ENCODE measurements around the gene BCL2L11. TPM values are rescaled to one million over a fixed set of nuclear protein-coding genes. Genes with fewer than 3 reads are reported as not detected.

Gene BCL2L11
- total and polyA plus RNA-seq, 2 donors (not counting 3 experiments of a cell fraction or from before 2014, with no cell fraction given), result 12.9 to 26.6 TPM

GRCh38 chr2:111123751-111124150 is 3.0 kb downstream of the BCL2L11 start:
- Histone ChIP-seq H3K27me3 (ENCODE audit: control insufficient read depth in 2 of 2, insufficient read depth in 2 of 2, low read length in 2 of 2) (peaks cover 8 to 15% of the 10 kb centered on the region in 2 experiments), H3K9me1 (replicated peaks; ENCODE audit: control insufficient read depth, extremely low read depth, insufficient read depth, low read length) (no peaks in the 10 kb centered on the region), H3K4me1 (ENCODE audit: control insufficient read depth, extremely low read depth, insufficient read depth, low read length) (peaks cover 20% of the 10 kb centered on the region), H3K9ac (replicated peaks; ENCODE audit: extremely low read depth, insufficient read depth, low read length) (no peak overlapping the region), H2AFZ (ENCODE audit: low read depth, low read length) (no peak overlapping the region), H4K20me1 (replicated peaks; ENCODE audit: control insufficient read depth, extremely low read depth, insufficient read depth, low read length) (no peaks in the 10 kb centered on the region), H3K4me2 (ENCODE audit: insufficient read depth, low read length) (no peak overlapping the region), H3K4me3 (replicated peaks in 1 of 3; ENCODE audit: insufficient read depth in 1 of 3, low read depth in 1 of 3, low read length in 3 of 3) (no peak overlapping the region), H3K79me2 (ENCODE audit: control insufficient read depth, insufficient read depth, low read length) (no peaks in the 10 kb centered on the region), H3K27ac (ENCODE audit: insufficient read depth, low read depth, low read length) (no peak overlapping the region), H3K36me3 (ENCODE audit: control insufficient read depth in 2 of 2, extremely low read depth in 1 of 2, insufficient read depth in 2 of 2, low read length in 2 of 2) (peaks cover 0 to 10% of the 10 kb centered on the region in 2 experiments), H3K9me3 (replicated peaks; ENCODE audit: control insufficient read depth, insufficient read depth, low read length) (no peaks in the 10 kb centered on the region)
- FAIRE-seq (no peak), DNase-seq (ENCODE audit: low read depth, low spot score) (no peak)
- intact Hi-C loops (cut with micrococcal nuclease) (loop anchor here (5.0 kb wide), 1 partner anchor 369 kb away; no protein-coding TSS in a partner anchor), dilution Hi-C loops (cut with MboI; ENCODE audit: extremely low pct_ligation_motif_present, low sequenced_read_pairs) (no loop called here)
- TF ChIP-seq EZH2 (IDR thresholded peaks at IDR 0.05; ENCODE audit: borderline replicate concordance, low read depth, low read length, severe bottlenecking) (no peak), POLR2A (IDR thresholded peaks at IDR 0.05; ENCODE audit: low read depth, low read length) (no peak), FOS (IDR thresholded peaks at IDR 0.05; ENCODE audit: borderline replicate concordance, insufficient read depth, low read length) (no peak), MYC (IDR thresholded peaks at IDR 0.05; ENCODE audit: low read depth, low read length) (no peak), POLR2AphosphoS5 (IDR thresholded peaks at IDR 0.05; ENCODE audit: insufficient read depth, low read depth, low read length) (no peak), CTCF (IDR thresholded peaks at IDR 0.05; ENCODE audit: extremely low read depth in 1 of 2, insufficient read depth in 1 of 2, low read depth in 1 of 2, low read length in 2 of 2) (no peak), MAX (IDR thresholded peaks at IDR 0.05; ENCODE audit: insufficient read depth, insufficient read length) (no peak), GATA2 (IDR thresholded peaks at IDR 0.05; ENCODE audit: insufficient read depth, insufficient read length, low read depth, low read length) (no peak)
- ChIA-PET CTCF (no interaction called here), POLR2A (no interaction called here)
- BruUV-seq (replicated peaks), result TSS peak; percentile 1
